Ovary (tissue), 9 donors: ENCODE data around the gene SLAMF1. TPM values are rescaled to one million over a fixed set of nuclear protein-coding genes. Genes with fewer than 3 reads are reported as not detected.

ENCODE experiments used
- DNase-seq, 5 donors: peaks; one replicate each; pipeline ENCODE4 v3.0.0-alpha.2; 2019 to 2020
- H3K27ac ChIP-seq, 2 donors: fragments of 200-600 bp; one replicate each; pipeline versions ENCODE4 v1.5.1 to v1.8.0; 2019 to 2022
- H3K27me3 ChIP-seq: fragments of 200-600 bp; one replicate; pipeline ENCODE4 v1.8.0; 2022
- H3K36me3 ChIP-seq: fragments of 200-600 bp; sonication (generic); one replicate; pipeline ENCODE4 v1.5.1; 2019
- H3K4me1 ChIP-seq: one replicate; pipeline ENCODE4 v1.8.1; 2013; ENCODE audit warnings: mild to moderate bottlenecking, moderate library complexity; ENCODE audit not compliant: insufficient read depth
- H3K4me3 ChIP-seq: fragments of 200-600 bp; sonication (generic); one replicate; pipeline ENCODE4 v1.5.1; 2017
- H3K9me3 ChIP-seq, 2 donors: fragments of 200-600 bp in 1 of 2; sonication (generic) in 1 of 2; one replicate each; pipeline versions ENCODE4 v1.5.1 to v1.8.1; 2013 to 2019; ENCODE audit warnings: mild to moderate bottlenecking in 1 of 2, moderate library complexity in 1 of 2
- CTCF ChIP-seq, 3 donors: fragments of 450-650 bp in 2 of 3; fragments of 200-600 bp in 1 of 3; IDR thresholded peaks; one replicate each; pipeline versions ENCODE4 v1.5.1 to v1.8.0; 2016 to 2022; ENCODE audit warnings: antibody characterized with exemption in 3 of 3, mild to moderate bottlenecking in 1 of 3
- EP300 ChIP-seq: sonication (generic); formaldehyde crosslinking; IDR thresholded peaks from one replicate; pipeline ENCODE4 v1.6.1; 2017; ENCODE audit warnings: antibody characterized with exemption
- POLR2A ChIP-seq: fragments of 450-650 bp; IDR thresholded peaks from one replicate; pipeline ENCODE4 v1.6.1; 2017; ENCODE audit warnings: antibody characterized with exemption, mild to moderate bottlenecking, moderate library complexity
- WGBS, 3 donors: extraction: QIAGEN DNeasy Blood & Tissue Kit in 1 of 3; methylation state at CpG; one replicate each; pipeline versions ENCODE4 v1.1.5 to v1.1.7; 2013 to 2017; 5-methylcytosine and 5-hydroxymethylcytosine counted together
- intact Hi-C, 4 donors: fragments of 100-400 bp; cut with DNase I; formaldehyde crosslinking; loops; one replicate each; pipeline versions ENCODE4 v1.11.0 to v1.15.1; 2022 to 2023
- polyA plus RNA-seq, 2 donors: library from polyadenylated mRNA; stranded (reverse); fragments of 200-250 nt in 1 of 2; fragments of 350-450 nt in 1 of 2; fragmentation: Illumina TruSeq in 1 of 2; extraction: RNeasy Lipid Tissue Mini Kit (QIAGEN cat#74804) in 1 of 2; gene quantifications; one replicate each; pipeline ENCODE4 v1.2.3, GENCODE V29; 2013 to 2014
- total RNA-seq, 7 donors: library from RNA; depleted of rRNA in 2 of 7; stranded (reverse); fragments of >200 nt in 2 of 7; fragmentation: NEBNext Ultra II Directional in 3 of 7; extraction: Animal tissue kit (Norgen Biotek cat#: 25700) in 3 of 7; gene quantifications; one replicate each; pipeline versions ENCODE4 v1.1.0 to v1.2.4, GENCODE V29; 2016 to 2023
- donor health status: DM: no; HTN: no; CAD: no; lungs with moderate emphysema.
- donor health status: DM: no; HTN: no; CAD: no.
- donor health status: Bipolar disorder and iron deficiency.
- donor health status: DM: yes; HTN: yes; CAD: no.
- donor health status: DM: no; HTN: no; CAD: no.
- donor health status: DM: yes; HTN: yes; CAD: no.

Gene SLAMF1
- total and polyA plus RNA-seq, 9 donors: 0.15 to 0.68 (median 0.27) TPM; not detected in 3

- no peaks in the 10 kb centered on the region for H3K27me3 ChIP-seq
- peaks cover 2% of the 10 kb centered on the region for H3K4me1 ChIP-seq
- intact Hi-C loops: no loop called here
- 56 to 72% (median 65%) methylated on average over 4 of the region's 4 CpGs for WGBS, 3 donors
- TF ChIP-seq POLR2A (no peak), CTCF (IDR thresholded peaks at IDR 0.05) (no peak), EP300 (no peak)
- no peak overlapping the region for H3K27ac ChIP-seq
- no peaks in the 10 kb centered on the region for H3K36me3 ChIP-seq
- no peaks in the 10 kb centered on the region for H3K9me3 ChIP-seq
- DNase-seq: no peak
- no peak overlapping the region for H3K4me3 ChIP-seq
Measured at GRCh38 chr1:160662910-160663309, 16.1 kb upstream of the SLAMF1 start.

GRCh38 chr1:160659566-160659965 lies 12.7 kb upstream of the SLAMF1 start:
- TF ChIP-seq CTCF (IDR thresholded peaks at IDR 0.05) (no peak), POLR2A (no peak), EP300 (no peak)
- 90 to 94% (median 91%) methylated on average over 4 of the region's 4 CpGs for WGBS, 3 donors
- Histone ChIP-seq H3K4me3 (no peak overlapping the region), H3K9me3 (no peaks in the 10 kb centered on the region), H3K4me1 (no peaks in the 10 kb centered on the region), H3K27me3 (no peaks in the 10 kb centered on the region), H3K27ac (no peak overlapping the region), H3K36me3 (no peaks in the 10 kb centered on the region)
- no peak for DNase-seq
- intact Hi-C loops: no loop called here

GRCh38 chr1:160658814-160659193 lies 12.0 kb upstream of the SLAMF1 start:
- Histone ChIP-seq H3K9me3 (no peaks in the 10 kb centered on the region), H3K27ac (no peak overlapping the region), H3K4me3 (no peak overlapping the region), H3K4me1 (no peaks in the 10 kb centered on the region), H3K36me3 (no peaks in the 10 kb centered on the region), H3K27me3 (no peaks in the 10 kb centered on the region)
- intact Hi-C loops: no loop called here
- TF ChIP-seq EP300: no peak
- TF ChIP-seq POLR2A: no peak
- no peak for TF ChIP-seq CTCF (IDR thresholded peaks at IDR 0.05)
- 89 to 93% (median 91%) methylated on average over 2 of the region's 2 CpGs for WGBS, 3 donors
- no peak for DNase-seq

- Histone ChIP-seq H3K27me3 (no peaks in the 10 kb centered on the region), H3K36me3 (no peaks in the 10 kb centered on the region), H3K4me1 (no peaks in the 10 kb centered on the region), H3K9me3 (no peaks in the 10 kb centered on the region), H3K27ac (no peak overlapping the region), H3K4me3 (no peak overlapping the region)
- TF ChIP-seq POLR2A (no peak), CTCF (IDR thresholded peaks at IDR 0.05) (no peak), EP300 (no peak)
- intact Hi-C loops: no loop called here
- WGBS, 3 donors: 75 to 77% (median 76%) methylated on average over 8 of the region's 8 CpGs
- DNase-seq: no peak
Measured at GRCh38 chr1:160658162-160658813, 11.4 kb upstream of the SLAMF1 start.
